H1 (cell line): ENCODE results near the gene SLC5A2. TPM values are rescaled to one million over a fixed set of nuclear protein-coding genes. Genes with fewer than 3 reads are reported as not detected.

Source experiments
- CTCF ChIA-PET: fragments of 300-600 bp; sonication (Branson Sonifier 250); formaldehyde crosslinking; loops from one replicate; lab custom pipeline; 2021; ENCODE audit not compliant: partially characterized antibody; lab: Charles Lee
- POLR2A ChIA-PET: fragments of 300-600 bp; sonication (Branson Sonifier 250); formaldehyde crosslinking; loops from one replicate; lab custom pipeline; 2021; ENCODE audit warnings: inconsistent platforms; ENCODE audit not compliant: partially characterized antibody; lab: Charles Lee
- DNase-seq, 2 experiments: peaks; one replicate each; pipeline versions ENCODE4 v3.0.0 to v3.0.0-alpha.2; 2010 to 2022; ENCODE audit warnings: low spot score in 2 of 2, low read depth in 1 of 2, mixed read lengths in 1 of 2
- FAIRE-seq: peaks from 2 replicates; lab custom pipeline; 2011; peaks lifted over from hg19 to GRCh38; lab: Jason Lieb, UNC
- H2AFZ ChIP-seq: 2 replicates; pipeline ENCODE4 v1.8.1; 2012; ENCODE audit warnings: low read length, inconsistent platforms
- H2AK5ac ChIP-seq: 2 replicates; pipeline ENCODE4 v1.6.1; 2013; ENCODE audit warnings: low read depth, low read length
- H2BK120ac ChIP-seq: replicated peaks from 2 replicates; pipeline ENCODE3; 2013; ENCODE audit warnings: low read depth, low read length, inconsistent platforms
- H2BK12ac ChIP-seq: 2 replicates; pipeline ENCODE4 v1.6.1; 2013; ENCODE audit warnings: low read depth, low read length
- H2BK15ac ChIP-seq: 2 replicates; pipeline ENCODE4 v1.6.1; 2013; ENCODE audit warnings: low read length
- H2BK20ac ChIP-seq: 2 replicates; pipeline ENCODE4 v1.6.1; 2013; ENCODE audit warnings: low read length
- H2BK5ac ChIP-seq: 2 replicates; pipeline ENCODE4 v1.6.1; 2013; ENCODE audit warnings: low read depth, low read length
- H3K14ac ChIP-seq: 2 replicates; pipeline ENCODE4 v1.6.1; 2013; ENCODE audit warnings: inconsistent platforms; ENCODE audit not compliant: insufficient read length
- H3K18ac ChIP-seq: 2 replicates; pipeline ENCODE4 v1.6.1; 2013; ENCODE audit warnings: low read length; ENCODE audit errors: extremely low read depth
- H3K23ac ChIP-seq: 2 replicates; pipeline ENCODE4 v1.6.1; 2013; ENCODE audit warnings: inconsistent platforms; ENCODE audit not compliant: insufficient read length
- H3K23me2 ChIP-seq: 2 replicates; pipeline ENCODE4 v1.6.1; 2013; ENCODE audit warnings: low read depth, low read length
- H3K27ac ChIP-seq: 2 replicates; pipeline ENCODE4 v1.6.1; 2011; ENCODE audit warnings: low read depth, low read length, inconsistent platforms
- H3K27me3 ChIP-seq, 4 experiments: replicated peaks in 1 of 4; 1 replicate in 1 of 4; 2 replicates in 3 of 4; pipeline versions ENCODE4 v1.6.1 to v1.8.1; 2011 to 2013; ENCODE audit warnings: low read length in 3 of 4, mild to moderate bottlenecking in 3 of 4, inconsistent platforms in 2 of 4, mixed read lengths in 2 of 4, moderate library complexity in 1 of 4; ENCODE audit not compliant: control insufficient read depth in 3 of 4, insufficient read depth in 3 of 4; ENCODE audit errors: extremely low read depth in 1 of 4
- H3K36me3 ChIP-seq, 4 experiments: 2 replicates each; pipeline versions ENCODE4 v1.6.1 to v1.8.1; 2011 to 2013; ENCODE audit warnings: mild to moderate bottlenecking in 4 of 4, low read length in 3 of 4, moderate library complexity in 2 of 4, control low read depth in 1 of 4, inconsistent platforms in 1 of 4; ENCODE audit not compliant: insufficient read depth in 4 of 4, control insufficient read depth in 2 of 4
- H3K4ac ChIP-seq: replicated peaks from 2 replicates; pipeline ENCODE3; 2013; ENCODE audit warnings: low read length, low read depth, mixed read lengths, inconsistent platforms; ENCODE audit not compliant: insufficient read length
- H3K4me1 ChIP-seq, 4 experiments: replicated peaks in 1 of 4; 1 replicate in 1 of 4; 2 replicates in 3 of 4; pipeline versions ENCODE4 v1.6.1 to v1.8.1; 2011 to 2013; ENCODE audit warnings: low read length in 3 of 4, inconsistent platforms in 2 of 4, mixed read lengths in 1 of 4; ENCODE audit not compliant: insufficient read depth in 4 of 4, control insufficient read depth in 3 of 4
- H3K4me2 ChIP-seq, 2 experiments: 2 replicates each; pipeline versions ENCODE4 v1.6.1 to v1.8.1; 2011 to 2013; ENCODE audit warnings: low read depth in 2 of 2, low read length in 2 of 2, control low read depth in 1 of 2, inconsistent platforms in 1 of 2, mild to moderate bottlenecking in 1 of 2; ENCODE audit not compliant: insufficient read depth in 1 of 2
- H3K4me3 ChIP-seq, 4 experiments: fragments of 200-600, 300-600 bp in 1 of 4; sonication (generic), shearing (Covaris generic), sonication (Bioruptor Twin) in 1 of 4; 2 replicates each; pipeline versions ENCODE4 v1.5.1 to v1.8.1; 2011 to 2016; ENCODE audit warnings: low read length in 4 of 4, low read depth in 3 of 4, control low read depth in 2 of 4, inconsistent platforms in 2 of 4, mild to moderate bottlenecking in 2 of 4, mixed read lengths in 1 of 4, moderate library complexity in 1 of 4; ENCODE audit not compliant: insufficient read depth in 2 of 4; ENCODE audit errors: extremely low read depth in 1 of 4
- H3K56ac ChIP-seq: replicated peaks from 2 replicates; pipeline ENCODE3; 2013; ENCODE audit warnings: low read depth, mild to moderate bottlenecking, mixed read lengths, low read length, inconsistent platforms; ENCODE audit not compliant: insufficient read length
- H3K79me1 ChIP-seq: 2 replicates; pipeline ENCODE4 v1.6.1; 2013; ENCODE audit warnings: low read depth, low read length, control low read depth
- H3K79me2 ChIP-seq, 2 experiments: 2 replicates each; pipeline versions ENCODE4 v1.6.1 to v1.8.1; 2012 to 2013; ENCODE audit warnings: low read length in 2 of 2, mild to moderate bottlenecking in 2 of 2, inconsistent platforms in 1 of 2; ENCODE audit not compliant: insufficient read depth in 2 of 2, control insufficient read depth in 1 of 2
- H3K9ac ChIP-seq, 4 experiments: replicated peaks in 1 of 4; 1 replicate in 1 of 4; 2 replicates in 3 of 4; pipeline versions ENCODE4 v1.6.1 to v1.8.1; 2011 to 2013; ENCODE audit warnings: low read depth in 3 of 4, low read length in 3 of 4, control low read depth in 2 of 4, mild to moderate bottlenecking in 2 of 4, moderate library complexity in 2 of 4, inconsistent platforms in 1 of 4; ENCODE audit errors: extremely low read depth in 1 of 4
- H3K9me3 ChIP-seq, 2 experiments: 2 replicates each; pipeline versions ENCODE4 v1.6.1 to v1.8.1; 2012 to 2013; ENCODE audit warnings: mild to moderate bottlenecking in 2 of 2, moderate library complexity in 2 of 2, control low read depth in 1 of 2, inconsistent platforms in 1 of 2, low read depth in 1 of 2, low read length in 1 of 2, mixed read lengths in 1 of 2; ENCODE audit not compliant: insufficient read depth in 2 of 2
- H4K20me1 ChIP-seq, 2 experiments: replicated peaks in 1 of 2; 2 replicates each; pipeline versions ENCODE3 to v1.8.1; 2011 to 2013; ENCODE audit warnings: inconsistent platforms in 2 of 2, low read length in 2 of 2, mild to moderate bottlenecking in 1 of 2; ENCODE audit not compliant: insufficient read depth in 2 of 2, control insufficient read depth in 1 of 2
- H4K5ac ChIP-seq: 2 replicates; pipeline ENCODE4 v1.6.1; 2013; ENCODE audit warnings: low read length, low read depth, mixed read lengths, inconsistent platforms; ENCODE audit not compliant: insufficient read length
- H4K8ac ChIP-seq: 2 replicates; pipeline ENCODE4 v1.8.0; 2013; ENCODE audit warnings: mild to moderate bottlenecking, moderate library complexity, low read length, inconsistent platforms; ENCODE audit not compliant: insufficient read depth; ENCODE audit errors: extremely low read depth
- H4K91ac ChIP-seq: replicated peaks from 2 replicates; pipeline ENCODE3; 2013; ENCODE audit warnings: low read length, mixed read lengths, inconsistent platforms; ENCODE audit not compliant: insufficient read length
- EGR1 ChIP-seq: IDR thresholded peaks from 2 replicates; pipeline ENCODE4 v1.6.1; 2011; ENCODE audit warnings: low read depth, low read length, borderline replicate concordance
- NANOG ChIP-seq: IDR thresholded peaks from 2 replicates; pipeline ENCODE4 v1.6.1; 2011; ENCODE audit warnings: low read length, low read depth, mild to moderate bottlenecking, inconsistent platforms; ENCODE audit not compliant: insufficient read depth, poor library complexity, severe bottlenecking
- POLR2A ChIP-seq, 2 experiments: IDR thresholded peaks; 1 replicate in 1 of 2; 2 replicates in 1 of 2; pipeline ENCODE4 v1.6.1; 2011; ENCODE audit warnings: low read depth in 2 of 2, low read length in 2 of 2, mild to moderate bottlenecking in 2 of 2; ENCODE audit errors: control extremely low read depth in 1 of 2
- RXRA ChIP-seq: IDR thresholded peaks from 2 replicates; pipeline ENCODE4 v1.6.1; 2011; ENCODE audit warnings: low read depth, mild to moderate bottlenecking, low read length, moderate library complexity; ENCODE audit not compliant: insufficient read depth
- SP4 ChIP-seq: IDR thresholded peaks from 2 replicates; pipeline ENCODE4 v1.6.1; 2012; ENCODE audit warnings: low read length, inconsistent platforms
- SUZ12 ChIP-seq: fragments of 200-600 bp; sonication (generic); IDR thresholded peaks from 2 replicates; pipeline ENCODE4 v1.6.1; 2012; ENCODE audit warnings: mild to moderate bottlenecking, inconsistent platforms, low read length, moderate library complexity, mixed read lengths
- ZNF274 ChIP-seq: IDR thresholded peaks from 2 replicates; pipeline ENCODE4 v1.7.0; 2012; ENCODE audit warnings: low read length, borderline replicate concordance; ENCODE audit errors: extremely low read depth
- WGBS, 2 experiments: shearing (Covaris generic) in 1 of 2; methylation state at CpG; one replicate each; pipeline versions ENCODE4 v1.1.6 to v1.1.7; 2013 to 2015; ENCODE audit warnings: low lambda C conversion rate in 2 of 2, mixed read lengths in 2 of 2, inconsistent platforms in 1 of 2, low coverage in 1 of 2, missing lambda C conversion rate in 1 of 2; ENCODE audit not compliant: insufficient replicate concordance in 2 of 2, insufficient coverage in 1 of 2, insufficient read length in 1 of 2; ENCODE audit errors: extremely low coverage in 1 of 2, missing lambda C conversion rate in 1 of 2; 5-methylcytosine and 5-hydroxymethylcytosine counted together
- polyA plus RNA-seq, 7 experiments: library from polyadenylated mRNA; depleted of rRNA in 3 of 7; stranded (reverse) in 5 of 7; unstranded in 2 of 7; fragments of >200 nt in 5 of 7; fragments of 200-250 nt in 2 of 7; gene quantifications; 1 replicate in 5 of 7; 2 replicates in 1 of 7; 4 replicates in 1 of 7; pipeline versions ENCODE4 v1.2.1 to v1.2.3, GENCODE V29; 2011 to 2013; ENCODE audit warnings: missing spikeins in 2 of 7, mixed read lengths in 2 of 7
- total RNA-seq: library from RNA; stranded (reverse); fragmentation: NEBNext Ultra II Directional; extraction: Animal tissue kit (Norgen Biotek cat#: 25700); gene quantifications from 2 replicates; pipeline ENCODE4 v1.2.1, GENCODE V29; 2021

SLC5A2 gene
- total and polyA plus RNA-seq, 2 of the 8 experiments (the other 6 are each of a cell fraction or from before 2014, with no cell fraction given) = 0.56 to 4.4 TPM

GRCh38 chr16:31464348-31464769 lies 18.6 kb upstream of the SLC5A2 start:
- Histone ChIP-seq H4K20me1 (no peaks in the 10 kb centered on the region), H4K91ac (no peak overlapping the region), H3K9me3 (no peaks in the 10 kb centered on the region), H3K23me2 (0 out of 2 replicates have a peak, but pooled peaks cover 3% of the 10 kb centered on the region), H3K4me2 (no peak overlapping the region), H2BK5ac (no peak overlapping the region), H3K36me3 (peaks cover 0 to 13% (median 1%) of the 10 kb centered on the region in 4 experiments; a peak in 4 of 8 replicates), H2AFZ (no peak overlapping the region), H3K18ac (no peak overlapping the region), H3K14ac (no peak overlapping the region), H3K79me2 (no peaks in the 10 kb centered on the region), H3K9ac (no peak overlapping the region), H3K4me1 (no peaks in the 10 kb centered on the region), H2BK120ac (no peak overlapping the region), H2BK20ac (no peak overlapping the region), H2BK12ac (no peak overlapping the region), H3K4me3 (no peak overlapping the region), H3K27ac (no peak overlapping the region), H3K4ac (no peak overlapping the region), H4K5ac (no peak overlapping the region), H2BK15ac (no peak overlapping the region), H2AK5ac (no peak overlapping the region), H3K23ac (no peak overlapping the region), H3K56ac (no peak overlapping the region), H4K8ac (no peak overlapping the region), H3K79me1 (no peaks in the 10 kb centered on the region), H3K27me3 (no peaks in the 10 kb centered on the region)
- WGBS, 2 experiments = 91% methylated on average over 22 of the region's 36 CpGs; no CpG with 5 or more reads in 1 of the 2 experiments
- no peak for TF ChIP-seq RXRA
- no peak for TF ChIP-seq NANOG
- TF ChIP-seq SP4 = no peak
- TF ChIP-seq EGR1 = no peak
- no peak for TF ChIP-seq POLR2A (IDR thresholded peaks at IDR 0.05; ENCODE audit: control extremely low read depth in 1 of 2, low read depth in 2 of 2, low read length in 2 of 2)
- no peak for TF ChIP-seq SUZ12
- TF ChIP-seq ZNF274 = no peak
- DNase-seq (no peak), FAIRE-seq (no peak)
- ChIA-PET CTCF (no interaction called here), POLR2A (no interaction called here)
